ENCODE data around the gene PRKCZ.

The PRKCZ gene

DNA sequence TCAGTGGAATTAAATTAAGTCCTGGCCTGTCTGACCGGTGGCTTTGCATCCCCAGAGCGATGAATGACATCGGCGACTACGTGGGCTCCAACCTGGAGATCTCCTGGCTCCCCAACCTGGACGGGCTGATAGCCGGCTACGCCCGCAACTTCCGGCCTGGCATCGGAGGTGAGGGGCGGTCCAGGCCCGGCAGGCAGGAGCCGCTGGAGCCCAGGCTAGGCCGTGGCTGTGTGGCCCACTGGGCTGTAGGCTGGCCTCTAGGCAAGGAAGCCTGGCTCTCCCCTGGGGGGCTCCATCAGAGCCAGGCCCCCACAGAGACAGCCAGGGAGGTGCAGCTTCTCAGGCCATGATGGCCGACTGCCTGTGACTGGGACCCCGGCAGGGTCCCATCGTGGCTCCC, 25.3 kb upstream of the PRKCZ start:
- DNase-seq (ENCODE audit: low spot score), result no peak

DNA sequence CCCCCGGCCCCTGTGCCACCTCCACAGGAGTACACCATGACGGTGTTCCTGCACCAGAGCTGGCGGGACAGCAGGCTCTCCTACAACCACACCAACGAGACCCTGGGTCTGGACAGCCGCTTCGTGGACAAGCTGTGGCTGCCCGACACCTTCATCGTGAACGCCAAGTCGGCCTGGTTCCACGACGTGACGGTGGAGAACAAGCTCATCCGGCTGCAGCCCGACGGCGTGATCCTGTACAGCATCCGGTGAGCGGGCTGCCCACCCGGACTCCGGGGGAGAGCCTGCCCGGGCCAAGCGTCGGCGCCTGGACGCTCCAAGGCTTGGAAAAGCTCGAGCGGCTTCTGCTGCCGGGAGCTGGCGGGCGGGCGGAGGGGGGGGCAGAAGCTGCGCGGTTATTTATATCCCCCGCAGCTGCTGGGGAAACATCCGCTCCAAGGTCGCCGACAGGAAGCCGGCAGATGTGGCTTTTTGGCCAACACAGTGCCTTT, 24.7 kb upstream of the PRKCZ start:
- DNase-seq (ENCODE audit: low spot score), result no peak

DNA sequence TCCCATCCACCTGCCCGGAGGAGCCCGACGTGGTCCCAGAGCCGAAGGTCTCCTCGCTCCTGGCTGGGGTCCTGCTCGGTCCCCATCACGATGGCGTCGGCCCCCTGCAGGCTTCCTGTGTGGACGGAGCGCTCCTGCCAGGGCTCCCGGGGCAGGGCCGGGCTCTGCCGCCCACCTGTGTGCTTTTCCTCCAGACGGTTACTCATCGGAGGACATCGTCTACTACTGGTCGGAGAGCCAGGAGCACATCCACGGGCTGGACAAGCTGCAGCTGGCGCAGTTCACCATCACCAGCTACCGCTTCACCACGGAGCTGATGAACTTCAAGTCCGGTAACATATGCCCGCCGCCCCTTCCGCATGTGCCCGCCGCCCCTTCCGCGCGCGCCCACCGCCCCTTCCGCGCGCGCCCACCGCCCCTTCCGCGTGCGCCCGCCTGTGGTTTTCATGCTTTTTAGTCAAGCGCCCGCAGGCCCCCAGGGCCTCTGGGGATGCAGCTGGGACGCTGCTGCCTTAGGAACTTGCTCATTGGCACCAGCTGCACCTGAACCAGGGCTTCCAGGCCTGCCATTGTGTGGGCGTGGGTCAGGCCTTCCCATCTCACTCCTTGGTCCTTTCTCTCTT, 22.1 kb upstream of the PRKCZ start:
- no peak for DNase-seq (ENCODE audit: low spot score)

DNA sequence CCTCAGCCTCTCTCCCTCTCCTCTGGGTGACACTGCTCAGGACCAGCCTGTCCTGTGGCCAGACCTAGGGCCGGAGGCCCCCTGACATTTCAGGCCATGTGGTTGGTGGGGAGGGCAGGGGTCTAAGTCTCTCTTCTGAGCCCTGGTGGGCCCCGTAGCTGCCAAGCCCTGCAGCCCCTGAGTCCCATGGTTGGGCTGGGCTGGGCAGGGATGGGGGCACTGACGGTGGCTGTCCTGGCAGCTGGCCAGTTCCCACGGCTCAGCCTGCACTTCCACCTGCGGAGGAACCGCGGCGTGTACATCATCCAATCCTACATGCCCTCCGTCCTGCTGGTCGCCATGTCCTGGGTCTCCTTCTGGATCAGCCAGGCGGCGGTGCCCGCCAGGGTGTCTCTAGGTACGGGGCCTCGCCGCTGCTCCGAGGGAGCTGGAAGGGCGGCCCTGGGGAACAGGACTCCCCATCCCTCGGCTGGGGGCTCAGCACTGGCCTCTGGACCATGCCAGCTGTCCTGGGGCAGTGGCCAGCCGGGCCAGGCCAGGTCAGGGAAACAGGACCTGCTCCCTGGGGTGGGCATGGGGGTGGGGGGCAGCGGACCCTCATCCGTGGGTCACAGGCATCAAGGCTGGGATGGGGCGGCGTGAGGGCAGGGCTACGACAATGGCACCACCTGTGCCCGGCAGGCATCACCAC, 21.2 kb upstream of the PRKCZ start:
- DNase-seq (ENCODE audit: low spot score), result no peak

DNA sequence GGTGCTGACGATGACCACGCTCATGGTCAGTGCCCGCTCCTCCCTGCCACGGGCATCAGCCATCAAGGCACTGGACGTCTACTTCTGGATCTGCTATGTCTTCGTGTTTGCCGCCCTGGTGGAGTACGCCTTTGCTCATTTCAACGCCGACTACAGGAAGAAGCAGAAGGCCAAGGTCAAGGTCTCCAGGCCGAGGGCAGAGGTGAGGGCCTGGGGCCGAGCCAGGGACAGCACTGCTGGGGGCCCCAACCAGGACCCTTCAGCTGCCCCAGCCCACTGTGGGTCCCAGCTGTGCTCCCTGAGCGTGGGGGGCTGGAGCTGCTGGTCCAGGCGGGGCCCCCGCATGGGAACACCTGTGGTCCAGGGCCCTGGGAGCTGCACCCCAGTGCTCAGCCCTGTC, 20.6 kb upstream of the PRKCZ start:
- DNase-seq (ENCODE audit: low spot score), result no peak

DNA sequence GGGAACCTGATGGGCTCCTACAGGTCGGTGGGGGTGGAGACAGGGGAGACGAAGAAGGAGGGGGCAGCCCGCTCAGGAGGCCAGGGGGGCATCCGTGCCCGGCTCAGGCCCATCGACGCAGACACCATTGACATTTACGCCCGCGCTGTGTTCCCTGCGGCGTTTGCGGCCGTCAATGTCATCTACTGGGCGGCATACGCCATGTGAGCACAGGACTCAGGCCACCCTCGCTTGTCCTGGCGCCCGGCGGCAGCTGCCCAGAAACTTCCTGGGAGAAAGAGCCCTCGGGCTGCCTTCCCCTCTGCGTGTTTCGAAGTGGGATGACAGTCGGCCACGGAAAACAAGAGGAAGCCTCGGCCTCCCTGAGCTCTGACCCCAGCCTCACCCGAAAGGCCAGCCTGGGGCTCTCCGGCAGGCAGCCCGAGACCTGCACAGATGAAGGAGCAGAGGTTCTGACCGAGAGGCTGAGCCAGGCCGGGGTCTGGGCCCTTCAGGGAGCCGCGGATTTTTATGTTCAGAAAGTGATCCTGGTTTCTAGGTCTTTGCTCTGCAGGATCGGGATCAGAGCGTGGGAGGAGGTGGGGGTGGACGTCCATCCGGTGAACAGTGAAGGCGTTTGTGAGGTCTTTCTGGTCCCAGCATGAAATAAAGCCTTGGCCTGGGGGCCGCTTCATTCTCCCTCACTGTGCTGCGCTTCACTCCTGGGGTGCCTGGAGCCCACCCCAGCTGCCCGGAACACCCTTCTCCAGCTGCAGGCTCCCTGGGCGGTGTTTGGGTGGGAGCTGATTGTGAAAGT, 19.9 kb upstream of the PRKCZ start:
- no peak for DNase-seq (ENCODE audit: low spot score)

DNA sequence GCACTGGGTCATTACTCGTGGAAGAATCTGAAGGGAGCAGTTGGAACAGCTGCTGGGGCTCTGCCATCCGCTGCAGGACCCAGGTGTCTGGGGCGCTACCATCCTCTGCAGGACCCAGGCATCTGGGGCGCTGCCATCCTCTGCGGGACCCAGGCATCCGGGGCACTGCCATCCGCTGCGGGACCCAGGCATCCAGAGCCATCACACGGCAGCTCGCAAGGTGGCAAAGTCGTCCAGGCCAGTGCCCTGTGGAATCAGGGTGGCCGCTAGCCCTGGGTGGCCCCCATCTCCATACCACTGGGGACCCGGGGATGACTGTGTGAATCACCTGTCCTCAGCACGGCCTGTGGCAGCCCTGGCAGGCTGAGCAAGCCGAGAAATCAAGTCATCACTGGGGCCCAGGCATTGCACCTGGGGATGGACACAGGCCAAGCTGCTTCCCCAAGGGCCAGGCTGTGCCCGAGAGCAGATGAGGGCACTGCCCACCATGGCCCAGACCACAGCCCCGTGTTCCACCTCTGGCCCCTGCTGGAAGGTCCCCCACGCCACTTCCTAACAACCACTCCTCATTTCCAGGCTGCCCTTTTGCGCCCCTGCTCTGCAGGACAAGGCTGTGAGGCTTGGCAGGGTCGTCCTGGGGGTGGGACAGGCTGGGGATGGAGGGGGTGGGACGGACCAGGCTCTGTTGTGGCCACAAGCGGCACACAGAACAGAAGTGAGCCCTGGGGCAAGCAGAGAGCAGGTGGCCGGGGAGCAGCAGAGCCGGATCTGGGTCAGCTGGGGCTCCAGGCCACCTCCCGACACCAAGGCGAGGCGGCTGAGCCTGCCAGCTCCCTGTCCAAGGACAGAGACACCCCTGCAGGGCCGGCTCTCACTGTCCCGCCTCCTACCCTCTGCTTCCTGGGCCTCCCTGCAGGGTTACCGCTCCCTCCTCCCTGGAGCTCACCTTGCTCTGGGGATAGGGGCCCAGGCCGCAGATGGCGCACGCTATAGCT, 18.4 kb upstream of the PRKCZ start:
- no peak for DNase-seq (ENCODE audit: low spot score)

DNA sequence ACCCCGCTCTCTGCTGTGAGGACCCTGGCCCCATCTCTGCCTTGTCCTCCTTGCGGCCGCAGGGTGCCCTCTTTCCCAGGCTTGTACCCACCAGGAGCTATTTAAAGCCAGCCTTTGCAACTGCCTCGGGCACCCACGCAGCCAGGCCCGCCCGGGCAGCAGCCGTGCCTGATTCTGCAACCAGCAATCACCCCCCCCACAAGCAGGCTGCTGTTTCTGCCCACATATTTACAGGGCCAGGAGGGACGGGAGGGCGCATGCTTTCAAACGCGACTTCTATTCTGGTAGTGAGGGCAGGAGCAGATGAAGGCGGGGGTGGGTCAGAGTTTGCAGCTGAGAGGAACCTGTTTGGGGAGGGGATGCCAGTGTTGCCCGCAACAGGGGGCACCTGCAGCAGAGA, 17.5 kb upstream of the PRKCZ start:
- no peak for DNase-seq (ENCODE audit: low spot score)

DNA sequence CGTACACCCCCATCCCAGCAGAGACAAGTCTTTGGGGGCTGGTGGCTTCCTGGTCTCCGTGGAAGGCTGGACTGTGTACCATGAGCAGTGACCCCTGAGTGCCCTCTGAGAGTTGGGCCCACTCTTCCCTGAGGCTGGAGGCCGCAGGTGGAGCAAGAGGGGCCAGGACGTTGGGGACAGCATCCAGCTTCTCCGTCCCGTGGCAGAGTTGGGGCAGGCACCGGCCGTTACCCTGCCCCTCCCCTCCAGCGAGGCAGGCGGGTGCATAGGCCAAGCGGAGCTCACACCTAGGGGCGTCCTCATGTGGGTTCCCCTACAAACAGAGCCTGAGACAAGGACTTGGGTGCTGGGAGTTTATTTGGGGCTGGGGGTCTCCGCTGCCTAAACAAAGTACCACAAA, 17.0 kb upstream of the PRKCZ start:
- DNase-seq (ENCODE audit: low spot score), result no peak

DNA sequence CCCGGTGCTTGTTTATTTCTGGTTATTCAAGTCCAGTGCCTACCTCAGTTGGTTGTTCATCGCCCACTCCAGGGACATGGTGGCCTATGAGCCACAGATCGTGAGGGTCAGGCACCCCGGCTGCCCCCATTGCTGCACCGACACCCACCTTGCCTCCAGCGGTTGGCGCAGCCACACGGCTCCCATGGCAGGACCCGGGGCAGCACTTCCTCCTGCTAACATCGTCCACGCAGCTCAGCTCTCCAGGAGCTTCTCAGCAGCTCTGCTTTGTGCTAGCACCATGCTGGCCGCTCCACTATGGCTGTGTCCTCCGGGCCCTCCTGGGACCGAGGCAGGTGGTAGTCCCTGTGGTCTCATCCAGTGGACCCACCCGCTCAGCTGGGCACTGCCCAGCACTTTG, 13.9 kb upstream of the PRKCZ start:
- no peak for DNase-seq (ENCODE audit: low spot score)

DNA sequence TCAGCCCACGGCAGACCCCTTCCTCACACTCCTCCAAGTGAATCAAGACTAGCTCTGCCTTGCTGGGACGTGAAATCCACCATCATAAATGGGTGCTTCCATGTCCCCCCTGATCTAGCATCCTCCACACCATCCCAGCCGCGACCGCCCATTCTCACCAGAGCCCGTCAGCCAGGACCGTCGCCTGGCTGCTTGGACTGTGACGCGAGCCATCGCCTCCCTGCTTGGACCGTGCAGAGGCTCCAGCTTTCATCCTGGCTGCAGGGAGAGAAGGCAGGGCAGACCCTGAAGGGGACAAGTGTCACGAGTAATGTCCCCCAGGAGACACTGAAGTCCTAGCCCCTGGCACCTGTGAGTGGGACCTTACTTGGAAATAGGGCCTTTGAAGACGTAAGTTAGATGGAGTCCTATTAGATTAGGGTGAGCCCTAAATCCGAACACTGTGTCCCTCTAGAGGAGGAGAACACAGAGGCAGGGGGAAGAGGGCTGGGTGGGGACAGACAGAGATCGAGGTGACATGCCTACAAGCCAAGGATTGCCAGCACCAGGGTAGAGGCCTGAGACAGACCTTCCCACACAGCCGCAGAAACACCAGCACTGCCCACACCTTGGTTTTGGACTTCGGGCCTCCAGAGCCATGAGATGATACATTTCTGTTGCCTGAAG, 12.8 kb upstream of the PRKCZ start:
- no peak for DNase-seq (ENCODE audit: low spot score)

DNA sequence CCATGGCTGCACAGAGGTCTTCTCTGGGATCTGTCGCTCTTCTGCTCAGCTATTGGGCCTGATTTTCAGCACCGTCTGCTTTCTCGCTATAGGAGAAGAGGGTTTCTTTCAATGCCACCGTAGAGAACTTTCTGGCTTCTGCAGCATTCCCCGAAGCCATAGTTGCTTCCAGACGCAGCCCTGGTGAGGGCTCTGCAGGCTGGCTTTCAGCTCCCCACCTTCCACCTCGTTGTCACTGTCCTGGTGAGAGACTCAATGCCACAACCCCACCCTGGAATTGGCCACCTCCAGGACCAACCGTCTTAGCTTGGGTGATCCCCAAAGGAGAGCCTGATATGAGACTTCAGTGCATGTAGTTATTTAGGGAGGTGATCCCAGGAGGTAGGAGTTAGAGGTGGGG, 12.0 kb upstream of the PRKCZ start:
- no peak for DNase-seq (ENCODE audit: low spot score)

DNA sequence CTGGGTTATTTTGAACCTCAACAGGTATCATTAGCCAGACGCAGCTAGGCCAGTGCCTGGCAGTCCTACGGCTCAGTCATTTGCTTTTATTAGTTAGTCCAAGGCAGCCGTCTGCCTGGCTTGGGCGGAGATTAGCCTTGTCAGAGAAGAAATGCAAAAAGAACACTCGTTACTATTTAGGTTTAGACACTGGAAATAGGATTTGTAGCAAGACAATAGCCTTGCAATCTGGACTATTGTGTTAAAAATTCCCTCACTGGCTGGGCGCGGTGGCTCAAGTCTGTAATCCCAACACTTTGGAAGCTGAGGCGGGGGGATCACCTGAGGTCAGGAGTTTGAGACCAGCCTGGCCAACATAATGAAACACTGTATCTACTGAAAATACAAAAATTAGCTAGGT, 11.0 kb upstream of the PRKCZ start:
- DNase-seq (ENCODE audit: low spot score), result no peak

DNA sequence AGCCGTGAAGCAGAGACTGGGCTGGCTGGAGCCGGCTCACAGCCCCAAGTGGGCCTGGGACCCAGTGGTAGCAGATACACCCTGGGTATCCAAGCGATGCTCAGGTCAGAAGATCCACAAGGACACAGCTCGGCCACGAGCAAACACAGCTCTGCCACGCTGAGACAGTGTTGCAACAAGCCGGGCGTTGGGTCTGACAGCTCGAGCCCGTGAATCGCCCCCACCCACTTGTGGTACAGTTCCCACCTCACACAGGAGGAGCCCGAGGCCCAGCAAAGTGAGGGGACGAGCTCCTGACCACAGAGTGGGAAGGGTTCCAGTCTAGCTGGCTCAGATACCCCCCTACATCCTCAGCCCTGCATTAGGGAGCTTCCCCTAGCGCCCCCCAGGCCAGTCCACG, 8.9 kb upstream of the PRKCZ start:
- no peak for DNase-seq (ENCODE audit: low spot score)

DNA sequence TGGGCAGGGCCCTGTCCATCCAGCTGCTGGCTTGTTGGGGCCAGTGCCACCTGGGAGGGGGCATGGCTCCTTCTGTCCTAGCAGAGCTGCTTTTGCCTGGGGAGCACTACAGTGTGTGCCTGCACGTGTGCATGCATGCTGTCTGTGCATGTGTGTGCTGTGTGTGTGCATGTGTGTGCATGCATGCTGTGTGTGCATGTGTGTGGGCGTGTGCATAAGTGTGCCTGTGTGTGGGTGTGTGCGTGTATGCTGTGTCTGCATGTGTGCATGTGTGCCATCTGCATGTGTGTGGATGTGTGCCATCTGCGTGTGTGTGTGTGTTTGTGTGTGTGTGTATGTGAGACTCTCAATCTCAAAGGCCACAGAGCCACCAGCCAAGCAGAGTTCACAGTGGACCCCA, 8.3 kb upstream of the PRKCZ start:
- no peak for DNase-seq (ENCODE audit: low spot score)

DNA sequence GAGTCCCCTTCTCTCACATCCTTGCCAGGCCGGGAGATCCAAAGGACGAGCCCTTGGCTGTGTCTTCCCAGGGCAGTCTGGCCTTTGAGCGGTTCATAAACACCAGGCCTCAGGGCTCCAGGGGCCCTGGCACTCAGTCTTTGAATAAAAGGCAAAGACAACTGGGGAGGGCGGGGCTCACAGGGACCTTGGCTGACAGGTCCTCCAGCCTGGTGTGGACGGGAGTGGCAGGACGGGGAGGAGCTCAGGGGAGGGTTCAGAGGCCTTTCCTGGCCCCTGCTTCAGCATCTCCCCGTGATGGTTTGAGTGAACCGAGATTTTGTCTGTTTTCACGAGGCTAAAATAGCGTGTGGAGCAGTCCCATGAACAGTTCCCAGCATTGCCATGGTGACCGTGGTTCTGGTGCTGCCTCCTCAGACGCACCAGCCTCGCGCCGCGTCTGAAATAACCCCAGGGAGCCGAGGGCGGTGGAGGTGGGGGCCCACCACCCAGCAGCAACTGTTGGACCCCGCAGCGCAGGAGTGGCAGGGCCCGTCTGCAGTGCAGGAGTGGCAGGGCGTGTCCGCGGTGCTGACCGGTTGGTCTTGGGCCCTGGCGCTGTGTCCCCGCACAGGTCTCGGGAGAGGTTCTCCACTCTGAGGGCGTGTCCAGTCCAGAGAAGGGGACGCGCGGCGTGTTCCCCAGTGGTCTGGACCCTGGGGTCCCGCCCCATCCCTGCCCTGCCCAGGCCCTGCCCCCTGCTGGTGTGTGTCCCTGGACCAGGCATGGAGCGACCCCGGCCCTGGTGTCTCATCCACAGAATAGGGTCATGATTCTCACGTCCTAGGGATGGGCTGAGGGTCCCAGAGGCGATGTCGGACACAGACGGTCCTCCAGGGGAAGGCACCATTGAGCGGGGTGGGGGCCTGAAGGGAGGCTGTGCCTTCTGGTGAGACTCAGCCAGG, 7.1 kb upstream of the PRKCZ start:
- no peak for DNase-seq (ENCODE audit: low spot score)

DNA sequence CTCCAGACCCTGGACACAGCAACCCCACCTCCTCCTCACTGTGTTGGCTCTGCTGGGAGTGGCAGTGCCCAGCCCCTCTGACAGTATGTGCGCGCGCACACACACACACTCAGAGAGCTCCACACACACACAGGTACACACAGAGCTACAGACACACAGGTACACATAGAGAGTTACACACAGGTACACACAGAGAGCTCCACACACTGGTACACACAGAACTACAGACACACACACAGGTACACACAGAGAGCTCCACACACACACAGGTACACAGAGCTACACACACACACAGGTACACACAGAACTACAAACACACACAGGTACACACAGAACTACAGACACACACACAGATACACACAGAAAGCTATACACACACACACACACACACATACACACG, 6.3 kb upstream of the PRKCZ start:
- no peak for DNase-seq (ENCODE audit: low spot score)

DNA sequence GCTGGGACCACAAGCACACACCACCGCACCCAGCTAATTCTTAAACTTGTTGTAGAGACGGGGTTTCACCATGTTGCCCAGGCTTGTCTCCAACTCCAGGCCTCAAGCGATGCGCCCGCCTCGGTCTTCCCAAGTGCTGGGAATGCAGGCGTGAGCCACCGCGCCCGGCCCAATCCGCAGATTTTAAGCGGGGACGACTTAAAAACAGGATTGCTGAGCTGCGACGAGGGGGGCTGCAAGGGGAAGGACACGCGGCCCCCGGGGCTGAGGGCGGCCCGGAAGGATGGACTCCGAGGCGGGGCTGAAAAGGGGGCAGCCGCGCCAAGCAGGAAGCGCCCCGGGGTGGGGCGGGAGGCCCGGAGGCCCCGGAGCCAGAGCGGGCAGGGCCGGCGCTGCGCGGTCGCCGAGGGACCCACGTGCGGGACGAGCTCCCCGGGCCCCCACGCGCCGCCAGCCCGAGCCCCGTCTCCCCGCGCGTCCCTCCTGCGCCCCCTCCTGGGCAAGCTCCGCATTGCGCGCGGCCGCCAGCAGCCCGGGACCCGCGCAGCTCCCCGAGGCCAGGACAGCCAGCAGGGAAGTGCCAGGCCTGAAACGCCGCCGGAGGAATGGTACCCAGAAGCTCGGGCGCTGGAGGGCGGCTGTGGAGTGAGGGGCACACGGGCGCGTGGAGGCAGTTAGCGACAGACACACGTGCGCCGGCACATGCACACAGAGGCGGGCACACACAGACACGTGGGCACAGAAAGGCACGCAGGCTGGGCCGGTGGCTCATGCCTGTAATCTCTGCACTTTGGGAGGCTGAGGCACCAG, 5.5 kb upstream of the PRKCZ start:
- DNase-seq (ENCODE audit: low spot score), result peak; percentile 51

DNA sequence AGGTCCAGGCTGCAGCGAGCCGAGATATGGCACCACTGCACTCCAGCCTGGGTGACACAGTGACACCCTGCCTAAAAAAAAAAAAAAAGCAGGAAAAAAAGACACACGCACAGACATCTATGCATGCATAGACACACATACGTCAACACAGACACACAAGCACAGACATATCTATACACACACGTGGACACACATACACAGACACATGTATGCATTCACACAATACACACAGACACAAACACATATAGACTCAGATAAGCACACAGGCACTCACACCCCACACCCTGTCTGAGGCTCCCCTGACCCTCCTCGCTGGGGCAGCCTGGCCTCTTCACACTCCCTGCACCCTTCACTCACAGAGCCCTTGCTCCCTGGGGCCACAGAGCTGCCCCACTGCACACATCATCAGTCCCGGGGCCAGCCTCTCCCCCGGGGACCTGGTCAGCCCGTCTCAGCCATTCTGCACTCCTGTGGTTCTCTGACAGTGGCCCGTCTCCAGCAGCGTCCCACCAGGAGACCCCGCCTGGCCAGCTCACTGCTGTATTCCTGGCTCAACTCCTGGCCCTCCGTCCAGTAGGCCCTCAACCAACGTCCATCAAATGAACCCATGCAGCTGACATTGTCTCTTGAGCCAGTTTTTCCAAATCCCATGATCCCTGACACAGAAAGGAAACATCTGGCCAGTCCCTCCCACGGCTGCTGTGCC, 4.6 kb upstream of the PRKCZ start:
- DNase-seq (ENCODE audit: low spot score), result no peak

All from putamen (tissue), 1 donor.